HG03469 (cell line): Measurements from ENCODE around the gene FPR2.
"Not testable (repeated sequence)": the region's sequence is repeated elsewhere in the genome, so short reads cannot be mapped to it uniquely, and the experiment has no call there.

Experiments
- ATAC-seq: cut with Tn5 transposase; IDR thresholded peaks from one replicate; pipeline ENCODE4 v1.9.1; 2021; ENCODE audit warnings: mild to moderate bottlenecking, moderate library complexity, moderate number of reproducible peaks; ENCODE audit not compliant: unreplicated experiment

Gene FPR2

GRCh38 chr19:51803967-51804366, 43.0 kb downstream of the FPR2 start:
- no peak for ATAC-seq

GRCh38 chr19:51804789-51805188, 43.8 kb downstream of the FPR2 start:
- not testable (repeated sequence) for ATAC-seq

GRCh38 chr19:51805396-51805795, 44.4 kb downstream of the FPR2 start:
- not testable (repeated sequence) for ATAC-seq

GRCh38 chr19:51806571-51806970, 45.6 kb downstream of the FPR2 start:
- ATAC-seq = not testable (repeated sequence)

- ATAC-seq = no peak
These were observed 46.2 kb downstream of the FPR2 start for GRCh38 chr19:51807111-51807701.

- ATAC-seq = no peak
These were observed 46.9 kb downstream of the FPR2 start for GRCh38 chr19:51807925-51808324.

- no peak for ATAC-seq
These were observed 47.5 kb downstream of the FPR2 start for GRCh38 chr19:51808333-51808986.

GRCh38 chr19:51809787-51810186, 48.8 kb downstream of the FPR2 start:
- no peak for ATAC-seq

GRCh38 chr19:51810223-51810622, 49.2 kb downstream of the FPR2 start:
- ATAC-seq = no peak

GRCh38 chr19:51811344-51811743, 50.4 kb downstream of the FPR2 start:
- ATAC-seq = no peak

- ATAC-seq = no peak
These were observed 54.1 kb downstream of the FPR2 start for GRCh38 chr19:51815043-51815442.

- no peak for ATAC-seq
These were observed 55.7 kb downstream of the FPR2 start for GRCh38 chr19:51816711-51817110.

- no peak for ATAC-seq
These were observed 59.0 kb downstream of the FPR2 start for GRCh38 chr19:51820011-51820410.
